ENCODE data around the gene INTS11. TPM values are rescaled to one million over a fixed set of nuclear protein-coding genes. Genes with fewer than 3 reads are reported as not detected.

Gene INTS11
- total and polyA plus RNA-seq, 2 of the 8 experiments (the other 6 are each of a cell fraction or from before 2014, with no cell fraction given) = 113 to 243 TPM

- TF ChIP-seq MAFK (IDR thresholded peaks at IDR 0.05; ENCODE audit: low read depth, low read length) = no peak
- TF ChIP-seq MAX (IDR thresholded peaks at IDR 0.05) = no peak
- no peak for TF ChIP-seq TAF1 (IDR thresholded peaks at IDR 0.05; ENCODE audit: low read depth, low read length)
- no peak for TF ChIP-seq KDM5A (IDR thresholded peaks at IDR 0.05; ENCODE audit: low read length)
Measured at GRCh38 chr1:1341549-1342021, 17.1 kb upstream of the INTS11 start (continued).

All from H1 (cell line).